ENCODE results near the gene MED17.

GRCh38 chr11:93861808-93862207, 77.7 kb downstream of the MED17 start:
- TF ChIP-seq BRCA1 (CRISPR knock-in tag; IDR thresholded peaks at IDR 0.05) = no peak
- TF ChIP-seq TP53 (CRISPR knock-in tag; conservative IDR thresholded peaks at IDR 0.05) = no peak
- no peak for TF ChIP-seq JUND (CRISPR knock-in tag; IDR thresholded peaks at IDR 0.05)
- TF ChIP-seq REL (CRISPR knock-in tag; conservative IDR thresholded peaks at IDR 0.05) = no peak
- TF ChIP-seq RERE (CRISPR knock-in tag; IDR thresholded peaks at IDR 0.05; ENCODE audit: low read depth) = no peak
- TF ChIP-seq ZFP1 (CRISPR knock-in tag; IDR thresholded peaks at IDR 0.05) = no peak
- no peak for TF ChIP-seq PRDM10 (CRISPR knock-in tag; IDR thresholded peaks at IDR 0.05; ENCODE audit: low read depth)
- TF ChIP-seq MNT (IDR thresholded peaks at IDR 0.05) = no peak
- TF ChIP-seq SMAD1 (CRISPR knock-in tag; IDR thresholded peaks at IDR 0.05; ENCODE audit: borderline replicate concordance, low read depth) = no peak
- no peak for TF ChIP-seq MAFF (IDR thresholded peaks at IDR 0.05; ENCODE audit: low read depth, low read length)
- no peak for TF ChIP-seq POLR2AphosphoS5 (IDR thresholded peaks at IDR 0.05; ENCODE audit: low read depth, low read length)

All from HepG2 (cell line).